GM19395 (cell line): ENCODE measurements around the gene PAQR3.
"Not testable (repeated sequence)": the region's sequence is repeated elsewhere in the genome, so short reads cannot be mapped to it uniquely, and the experiment has no call there.

Source experiments
- ATAC-seq: cut with Tn5 transposase; IDR thresholded peaks from one replicate; pipeline ENCODE4 v1.9.1; 2021; ENCODE audit warnings: mild to moderate bottlenecking, moderate library complexity; ENCODE audit not compliant: unreplicated experiment

The PAQR3 gene

DNA sequence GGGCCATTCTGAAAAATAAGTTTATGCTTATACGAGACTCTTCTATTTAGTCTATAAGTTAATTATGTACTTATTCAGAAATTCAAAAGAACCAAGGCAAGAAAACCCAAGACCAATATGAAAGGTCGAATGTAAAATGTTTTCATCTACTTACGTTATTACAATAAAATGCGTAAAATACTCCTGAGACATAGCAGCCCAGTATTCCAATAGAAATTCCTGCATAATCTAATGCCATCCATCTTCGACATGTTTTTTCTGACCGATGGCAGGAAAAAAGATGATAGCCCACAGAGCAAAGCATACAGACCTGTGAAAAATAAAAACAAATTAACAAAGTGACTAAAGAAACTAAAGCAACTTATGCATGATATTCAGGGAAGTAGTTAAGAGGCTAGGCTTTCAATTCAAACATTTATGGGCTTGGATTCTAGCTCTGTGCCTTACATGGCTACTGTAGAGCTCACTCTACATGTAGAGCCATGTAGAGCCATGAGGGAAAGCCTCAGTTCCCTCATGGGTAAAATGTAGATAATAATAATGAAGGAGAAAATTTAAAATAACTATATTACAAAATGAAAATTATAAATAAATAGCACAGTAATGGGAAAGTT is 9.1 kb downstream of the PAQR3 start:
- no peak for ATAC-seq

- ATAC-seq, result no peak
Observed at GRCh38 chr4:78928835-78929234, 10.4 kb downstream of the PAQR3 start.

DNA sequence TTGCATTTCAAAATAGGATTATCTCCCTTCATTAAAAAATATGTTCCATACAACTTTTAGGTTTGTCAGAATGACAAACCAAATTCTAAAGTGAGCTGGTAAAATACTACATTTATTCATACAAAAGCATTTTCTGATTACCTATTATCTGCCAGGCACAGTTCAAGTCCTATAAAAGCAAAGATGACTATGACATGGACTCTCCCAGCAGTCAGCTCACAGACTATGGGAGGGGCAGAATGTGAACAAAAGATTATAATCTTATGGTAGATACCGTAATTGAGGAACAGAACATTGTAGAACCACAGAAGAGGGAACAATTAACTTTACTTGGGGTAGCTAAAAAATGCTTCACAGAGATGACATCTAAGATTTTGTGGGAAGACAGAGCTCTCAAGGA is 12.4 kb downstream of the PAQR3 start:
- no peak for ATAC-seq

GRCh38 chr4:78923464-78924312 is 15.6 kb downstream of the PAQR3 start:
- ATAC-seq, result peak; percentile 70

GRCh38 chr4:78922207-78922606 is 17.0 kb downstream of the PAQR3 start:
- ATAC-seq, result no peak

GRCh38 chr4:78910612-78911011 is 28.6 kb downstream of the PAQR3 start:
- no peak for ATAC-seq

DNA sequence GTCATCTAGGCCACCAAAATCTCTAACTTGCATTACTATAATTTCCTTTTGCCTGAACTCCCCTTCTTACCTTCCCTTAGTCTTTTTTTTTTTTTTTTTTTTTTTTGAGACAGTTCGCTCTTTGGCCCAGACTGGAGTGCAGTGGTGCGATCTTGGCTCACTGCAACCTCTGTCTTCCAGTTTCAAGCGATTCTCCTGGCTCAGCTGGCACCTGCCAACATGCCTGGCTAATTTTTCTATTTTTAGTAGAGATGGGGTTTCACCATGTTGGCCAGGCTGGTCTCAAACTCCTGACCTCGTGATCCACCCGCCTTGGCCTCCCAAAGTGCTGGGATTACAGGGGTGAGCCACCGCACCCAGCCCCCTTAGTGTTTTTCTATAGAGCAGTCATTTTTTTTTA is 30.3 kb downstream of the PAQR3 start:
- ATAC-seq, result not testable (repeated sequence)

- ATAC-seq, result no peak
Observed at GRCh38 chr4:78907638-78908037, 31.6 kb downstream of the PAQR3 start.

DNA sequence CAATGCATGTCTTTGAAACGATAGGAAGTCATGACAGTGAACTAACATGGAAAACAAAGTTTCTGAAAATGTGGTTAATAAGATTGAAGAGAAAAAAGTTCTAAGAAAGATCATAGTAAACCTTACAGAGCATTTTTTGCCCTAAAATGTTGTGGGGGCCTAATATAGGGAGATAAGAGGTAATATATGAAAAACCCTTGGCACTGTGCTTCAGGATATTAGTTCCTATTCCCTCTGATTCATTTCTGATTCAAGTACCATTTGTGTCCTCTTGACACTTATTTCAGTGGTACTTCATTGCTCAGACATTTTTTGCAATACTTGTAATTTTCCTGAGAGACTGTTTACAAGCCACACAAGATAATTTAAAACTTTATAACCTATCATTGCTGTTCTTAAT is 35.1 kb downstream of the PAQR3 start:
- no peak for ATAC-seq

DNA sequence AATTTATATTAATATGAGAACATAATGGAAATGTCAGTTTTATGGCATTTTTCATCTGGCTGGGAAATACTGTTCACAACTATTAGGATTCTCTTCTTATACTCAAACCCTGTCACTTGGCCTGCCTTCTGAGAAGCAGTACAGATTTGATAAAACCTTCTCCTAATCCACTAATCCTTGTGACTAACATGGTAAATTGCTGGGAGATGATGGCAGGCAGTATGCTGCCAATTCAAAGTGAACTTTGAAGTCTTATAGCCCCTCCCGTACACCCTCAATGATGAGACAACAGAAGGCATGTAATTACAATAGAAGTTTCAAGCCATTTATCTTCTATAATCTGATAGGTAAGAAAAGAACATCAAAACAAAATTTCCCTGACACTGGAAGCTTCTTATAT is 36.9 kb downstream of the PAQR3 start:
- no peak for ATAC-seq

GRCh38 chr4:78901882-78902281 is 37.4 kb downstream of the PAQR3 start:
- ATAC-seq, result no peak

- no peak for ATAC-seq
Observed at GRCh38 chr4:78899302-78899701, 39.9 kb downstream of the PAQR3 start.

GRCh38 chr4:78889955-78890354 is 49.3 kb downstream of the PAQR3 start:
- ATAC-seq, result no peak

GRCh38 chr4:78885598-78885997 is 53.6 kb downstream of the PAQR3 start:
- ATAC-seq, result no peak

DNA sequence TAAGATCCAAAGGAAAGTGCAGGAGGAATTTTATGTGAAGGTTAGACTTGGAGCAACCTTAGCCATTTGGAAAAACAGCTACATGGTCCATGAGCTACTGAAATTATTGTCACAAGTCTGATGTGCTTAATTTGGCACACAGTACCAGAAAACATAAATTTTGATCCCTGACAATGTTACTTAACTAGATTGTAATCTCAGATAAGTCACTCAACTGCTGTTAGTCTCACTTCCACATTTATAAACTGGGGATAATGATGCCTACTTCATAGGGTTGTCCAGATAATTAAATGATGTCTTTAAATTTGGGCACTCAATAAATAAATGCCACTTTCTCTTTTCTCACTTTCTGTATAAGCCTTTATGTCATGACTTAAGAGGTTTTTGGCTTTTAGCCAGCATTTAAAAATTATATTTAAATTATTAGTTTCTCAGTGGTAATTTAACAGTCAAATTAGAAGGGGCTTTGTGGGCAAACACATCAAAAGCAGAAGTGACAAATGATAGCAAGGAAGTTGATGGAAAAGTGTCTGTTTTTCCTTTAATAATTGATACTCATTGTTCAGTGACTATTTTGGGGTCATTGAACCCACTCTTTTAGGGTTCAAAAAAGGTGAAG is 58.3 kb downstream of the PAQR3 start:
- no peak for ATAC-seq

GRCh38 chr4:78878031-78878430 is 61.2 kb downstream of the PAQR3 start:
- ATAC-seq, result no peak

DNA sequence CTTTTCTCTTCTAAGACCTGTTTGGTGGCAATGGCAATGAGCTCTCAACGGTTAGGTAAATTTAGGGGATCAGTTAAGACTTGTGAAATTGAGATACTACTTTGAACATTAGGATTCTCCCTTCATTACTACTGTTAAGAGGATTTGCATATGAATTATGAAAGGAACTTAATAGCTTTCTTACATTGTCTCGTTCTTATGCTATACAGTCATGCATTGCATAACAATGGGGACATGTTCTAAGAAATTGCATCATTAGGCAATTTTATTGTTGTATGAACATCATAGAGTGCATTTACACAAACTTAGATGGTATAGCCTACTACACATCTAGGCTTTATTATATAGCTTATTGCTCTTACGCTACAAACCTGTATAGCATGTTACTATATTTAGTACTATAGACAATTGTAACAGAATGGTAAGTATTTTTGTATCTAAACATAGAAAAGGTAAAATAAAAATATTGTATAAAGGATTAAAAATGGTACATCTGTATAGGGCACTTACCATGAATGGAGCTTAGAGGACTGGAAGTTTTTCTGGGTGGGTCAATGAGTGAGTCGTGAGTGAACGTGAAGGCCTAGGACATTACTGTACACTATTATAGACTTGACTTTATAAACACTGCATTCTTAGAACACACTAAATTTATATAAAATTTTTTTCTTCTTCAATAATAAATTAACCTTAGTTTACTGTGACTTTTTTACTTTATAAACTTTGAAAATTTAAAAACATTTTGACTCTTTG is 62.5 kb downstream of the PAQR3 start:
- no peak for ATAC-seq

GRCh38 chr4:78870056-78870455 is 69.2 kb downstream of the PAQR3 start:
- ATAC-seq, result no peak

GRCh38 chr4:78868712-78869111 is 70.5 kb downstream of the PAQR3 start:
- not testable (repeated sequence) for ATAC-seq

GRCh38 chr4:78865451-78865850 is 73.8 kb downstream of the PAQR3 start:
- ATAC-seq, result no peak

DNA sequence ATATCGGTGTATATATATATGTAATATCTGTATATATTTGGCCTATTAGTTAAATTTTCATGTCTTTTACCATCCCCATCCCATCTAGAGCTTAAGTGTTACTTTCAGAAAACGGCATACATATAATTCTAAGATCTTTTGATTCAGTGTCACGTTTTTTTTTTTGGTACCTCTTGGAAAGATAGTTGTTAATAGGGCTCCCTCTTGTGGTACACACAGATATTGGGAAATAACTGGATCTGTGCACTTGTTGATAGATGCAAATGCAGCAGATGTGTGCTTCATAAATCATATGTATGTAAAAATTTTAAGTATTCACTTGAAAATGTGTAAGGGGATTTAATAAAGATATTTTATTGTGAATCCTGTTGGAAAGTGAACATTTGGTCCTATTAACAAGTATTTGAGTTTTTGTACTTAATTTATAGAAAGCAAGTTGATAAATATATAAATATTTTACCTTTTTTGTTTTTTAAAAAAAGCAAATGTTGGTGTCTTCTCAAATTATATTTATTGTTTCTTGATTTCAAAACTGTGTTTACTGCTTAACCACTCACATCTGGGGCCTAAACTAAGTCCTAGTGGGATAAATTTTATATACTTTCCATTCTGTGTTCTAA is 74.7 kb downstream of the PAQR3 start:
- no peak for ATAC-seq
